ENCODE data around the gene HMGCR. TPM values are rescaled to one million over a fixed set of nuclear protein-coding genes. Genes with fewer than 3 reads are reported as not detected.
"Not testable (repeated sequence)": the region's sequence is repeated elsewhere in the genome, so short reads cannot be mapped to it uniquely, and the experiment has no call there.

Gene HMGCR
- polyA plus RNA-seq, 2 donors = 19.3 to 43.0 TPM

- Histone ChIP-seq H3K27me3 (ENCODE audit: control insufficient read depth in 1 of 2, insufficient read depth in 2 of 2, low read length in 2 of 2) (no peaks in the 10 kb centered on the region), H3K9me3 (ENCODE audit: control insufficient read depth in 2 of 2, insufficient read depth in 1 of 2, low read depth in 1 of 2, low read length in 1 of 2) (no peaks in the 10 kb centered on the region), H3K27ac (ENCODE audit: low read depth in 2 of 2, low read length in 1 of 2) (no peak overlapping the region), H3K36me3 (ENCODE audit: control insufficient read depth in 2 of 2, insufficient read depth in 2 of 2, low read length in 1 of 2) (no peaks in the 10 kb centered on the region), H3K4me3 (ENCODE audit: low read depth in 1 of 2, low read length in 2 of 2) (no peak overlapping the region), H3K4me1 (ENCODE audit: control insufficient read depth in 2 of 2, insufficient read depth in 2 of 2, low read length in 1 of 2) (peaks cover 0 to 2% of the 10 kb centered on the region in 2 donors)
- WGBS, 2 donors = 78 to 90% methylated on average over 5 of the region's 5 CpGs
Observed at GRCh38 chr5:75322066-75322465, 15.0 kb upstream of the HMGCR start.

- no peaks in the 10 kb centered on the region for H3K36me3 ChIP-seq (ENCODE audit: control insufficient read depth in 2 of 2, insufficient read depth in 2 of 2, low read length in 1 of 2)
- H3K4me3 ChIP-seq (ENCODE audit: low read depth in 1 of 2, low read length in 2 of 2) = no peak overlapping the region
- WGBS, 2 donors = 71 to 74% methylated on average over 1 of the region's 1 CpG
- no peaks in the 10 kb centered on the region for H3K27me3 ChIP-seq (ENCODE audit: control insufficient read depth in 1 of 2, insufficient read depth in 2 of 2, low read length in 2 of 2)
- H3K27ac ChIP-seq (ENCODE audit: low read depth in 2 of 2, low read length in 1 of 2) = no peak overlapping the region
- no peaks in the 10 kb centered on the region for H3K4me1 ChIP-seq (ENCODE audit: control insufficient read depth in 2 of 2, insufficient read depth in 2 of 2, low read length in 1 of 2)
- no peaks in the 10 kb centered on the region for H3K9me3 ChIP-seq (ENCODE audit: control insufficient read depth in 2 of 2, insufficient read depth in 1 of 2, low read depth in 1 of 2, low read length in 1 of 2)
Observed at GRCh38 chr5:75324791-75325190, 12.2 kb upstream of the HMGCR start.

GRCh38 chr5:75325242-75325641, 11.8 kb upstream of the HMGCR start:
- H3K9me3 ChIP-seq (ENCODE audit: control insufficient read depth in 2 of 2, insufficient read depth in 1 of 2, low read depth in 1 of 2, low read length in 1 of 2) = no peaks in the 10 kb centered on the region
- H3K36me3 ChIP-seq (ENCODE audit: control insufficient read depth in 2 of 2, insufficient read depth in 2 of 2, low read length in 1 of 2) = no peaks in the 10 kb centered on the region
- no peak overlapping the region for H3K27ac ChIP-seq (ENCODE audit: low read depth in 2 of 2, low read length in 1 of 2)
- WGBS, 2 donors = 51 to 53% methylated on average over 1 of the region's 1 CpG
- H3K27me3 ChIP-seq (ENCODE audit: control insufficient read depth in 1 of 2, insufficient read depth in 2 of 2, low read length in 2 of 2) = no peaks in the 10 kb centered on the region
- H3K4me1 ChIP-seq (ENCODE audit: control insufficient read depth in 2 of 2, insufficient read depth in 2 of 2, low read length in 1 of 2) = no peaks in the 10 kb centered on the region
- H3K4me3 ChIP-seq (ENCODE audit: low read depth in 1 of 2, low read length in 2 of 2) = no peak overlapping the region

GRCh38 chr5:75330404-75330803, 6.6 kb upstream of the HMGCR start:
- whole genome bisulfite sequencing, 2 donors = 89 to 90% methylated on average over 7 of the region's 7 CpGs
- Histone ChIP-seq H3K9me3 (ENCODE audit: control insufficient read depth in 2 of 2, insufficient read depth in 1 of 2, low read depth in 1 of 2, low read length in 1 of 2) (no peaks in the 10 kb centered on the region), H3K4me1 (ENCODE audit: control insufficient read depth in 2 of 2, insufficient read depth in 2 of 2, low read length in 1 of 2) (no peaks in the 10 kb centered on the region), H3K27me3 (ENCODE audit: control insufficient read depth in 1 of 2, insufficient read depth in 2 of 2, low read length in 2 of 2) (no peaks in the 10 kb centered on the region), H3K27ac (ENCODE audit: low read depth in 2 of 2, low read length in 1 of 2) (no peak overlapping the region), H3K36me3 (ENCODE audit: control insufficient read depth in 2 of 2, insufficient read depth in 2 of 2, low read length in 1 of 2) (no peaks in the 10 kb centered on the region), H3K4me3 (ENCODE audit: low read depth in 1 of 2, low read length in 2 of 2) (no peak overlapping the region)

- 67 to 69% methylated on average over 4 of the region's 4 CpGs for WGBS, 2 donors
- Histone ChIP-seq H3K36me3 (ENCODE audit: control insufficient read depth in 2 of 2, insufficient read depth in 2 of 2, low read length in 1 of 2) (no peaks in the 10 kb centered on the region), H3K4me3 (ENCODE audit: low read depth in 1 of 2, low read length in 2 of 2) (no peak overlapping the region), H3K4me1 (ENCODE audit: control insufficient read depth in 2 of 2, insufficient read depth in 2 of 2, low read length in 1 of 2) (no peaks in the 10 kb centered on the region), H3K27me3 (ENCODE audit: control insufficient read depth in 1 of 2, insufficient read depth in 2 of 2, low read length in 2 of 2) (no peaks in the 10 kb centered on the region), H3K9me3 (ENCODE audit: control insufficient read depth in 2 of 2, insufficient read depth in 1 of 2, low read depth in 1 of 2, low read length in 1 of 2) (no peaks in the 10 kb centered on the region), H3K27ac (ENCODE audit: low read depth in 2 of 2, low read length in 1 of 2) (no peak overlapping the region)
Observed at GRCh38 chr5:75331095-75332090, 5.6 kb upstream of the HMGCR start.

- H3K27me3 ChIP-seq (ENCODE audit: control insufficient read depth in 1 of 2, insufficient read depth in 2 of 2, low read length in 2 of 2); H3K9me3 ChIP-seq (ENCODE audit: control insufficient read depth in 2 of 2, insufficient read depth in 1 of 2, low read depth in 1 of 2, low read length in 1 of 2); H3K4me1 ChIP-seq (ENCODE audit: control insufficient read depth in 2 of 2, insufficient read depth in 2 of 2, low read length in 1 of 2); H3K36me3 ChIP-seq (ENCODE audit: control insufficient read depth in 2 of 2, insufficient read depth in 2 of 2, low read length in 1 of 2); H3K27ac ChIP-seq (ENCODE audit: low read depth in 2 of 2, low read length in 1 of 2); H3K4me3 ChIP-seq (ENCODE audit: low read depth in 1 of 2, low read length in 2 of 2): not testable (repeated sequence)
- WGBS, 2 donors = 94 to 95% methylated on average over 19 to 23 of the region's 23 CpGs
Observed at GRCh38 chr5:75333759-75334158, 3.3 kb upstream of the HMGCR start.

- H3K36me3 ChIP-seq (ENCODE audit: control insufficient read depth in 2 of 2, insufficient read depth in 2 of 2, low read length in 1 of 2); H3K27ac ChIP-seq (ENCODE audit: low read depth in 2 of 2, low read length in 1 of 2); H3K4me3 ChIP-seq (ENCODE audit: low read depth in 1 of 2, low read length in 2 of 2); H3K4me1 ChIP-seq (ENCODE audit: control insufficient read depth in 2 of 2, insufficient read depth in 2 of 2, low read length in 1 of 2); H3K9me3 ChIP-seq (ENCODE audit: control insufficient read depth in 2 of 2, insufficient read depth in 1 of 2, low read depth in 1 of 2, low read length in 1 of 2); H3K27me3 ChIP-seq (ENCODE audit: control insufficient read depth in 1 of 2, insufficient read depth in 2 of 2, low read length in 2 of 2): not testable (repeated sequence)
- 85 to 91% methylated on average over 9 of the region's 10 CpGs for WGBS, 2 donors
Observed at GRCh38 chr5:75334413-75334812, 2.6 kb upstream of the HMGCR start.

GRCh38 chr5:75335486-75335885, 1.5 kb upstream of the HMGCR start:
- no peaks in the 10 kb centered on the region for H3K27me3 ChIP-seq (ENCODE audit: control insufficient read depth in 1 of 2, insufficient read depth in 2 of 2, low read length in 2 of 2)
- WGBS, 2 donors = 74 to 76% methylated on average over 2 of the region's 2 CpGs
- no peaks in the 10 kb centered on the region for H3K36me3 ChIP-seq (ENCODE audit: control insufficient read depth in 2 of 2, insufficient read depth in 2 of 2, low read length in 1 of 2)
- no peaks in the 10 kb centered on the region for H3K9me3 ChIP-seq (ENCODE audit: control insufficient read depth in 2 of 2, insufficient read depth in 1 of 2, low read depth in 1 of 2, low read length in 1 of 2)
- no peaks in the 10 kb centered on the region for H3K4me1 ChIP-seq (ENCODE audit: control insufficient read depth in 2 of 2, insufficient read depth in 2 of 2, low read length in 1 of 2)
- no peak overlapping the region for H3K4me3 ChIP-seq (ENCODE audit: low read depth in 1 of 2, low read length in 2 of 2)
- H3K27ac ChIP-seq (ENCODE audit: low read depth in 2 of 2, low read length in 1 of 2) = no peak overlapping the region

GRCh38 chr5:75335952-75336614, 937 bp upstream of the HMGCR start:
- 9 to 11% methylated on average over 12 of the region's 12 CpGs for WGBS, 2 donors
- Histone ChIP-seq H3K27ac (ENCODE audit: low read depth in 2 of 2, low read length in 1 of 2) (peak overlapping the region; percentile 95 to 97), H3K4me1 (ENCODE audit: control insufficient read depth in 2 of 2, insufficient read depth in 2 of 2, low read length in 1 of 2) (no peaks in the 10 kb centered on the region), H3K36me3 (ENCODE audit: control insufficient read depth in 2 of 2, insufficient read depth in 2 of 2, low read length in 1 of 2) (no peaks in the 10 kb centered on the region), H3K9me3 (ENCODE audit: control insufficient read depth in 2 of 2, insufficient read depth in 1 of 2, low read depth in 1 of 2, low read length in 1 of 2) (no peaks in the 10 kb centered on the region), H3K4me3 (ENCODE audit: low read depth in 1 of 2, low read length in 2 of 2) (peak overlapping the region; percentile 65 to 66), H3K27me3 (ENCODE audit: control insufficient read depth in 1 of 2, insufficient read depth in 2 of 2, low read length in 2 of 2) (no peaks in the 10 kb centered on the region)

Data from esophagus (tissue), 2 donors.